ENCODE results near the gene GPBP1L1.

The GPBP1L1 gene

GRCh38 chr1:45586769-45587168 is 99.6 kb downstream of the GPBP1L1 start:
- no peak for DNase-seq (ENCODE audit: low read depth in 2 of 2)

GRCh38 chr1:45585496-45586075 is 100.7 kb downstream of the GPBP1L1 start:
- DNase-seq (ENCODE audit: low read depth in 2 of 2) = no peak

- no peak for DNase-seq (ENCODE audit: low read depth in 2 of 2)
Measured at GRCh38 chr1:45585110-45585426, 101.3 kb downstream of the GPBP1L1 start.

GRCh38 chr1:45584351-45585109 is 101.8 kb downstream of the GPBP1L1 start:
- peak; percentile 54 to 60 for DNase-seq (ENCODE audit: low read depth in 2 of 2)

- DNase-seq (ENCODE audit: low read depth in 2 of 2) = peak; percentile 44 to 61
Measured at GRCh38 chr1:45583666-45584350, 102.5 kb downstream of the GPBP1L1 start, which contains the start of gene NASP. Gene NASP (plus strand): TSS chr1:45584041. CDS start chr1:45584147, 106 bp downstream.

- DNase-seq (ENCODE audit: low read depth in 2 of 2) = peak; percentile 87
Measured at GRCh38 chr1:45583264-45583665, 103.1 kb downstream of the GPBP1L1 start.
